Activated CD4-positive, alpha-beta T cell treated with anti-CD3 and anti-CD28 coated beads, Interleukin-2, Interleukin-6, amounts not matched to agents 100 ng/mL and 50 ng/mL, durations not matched to agents 16 hours and 8 hours (primary cell): ENCODE data around the gene ACAT1.
"Not testable (repeated sequence)": the region's sequence is repeated elsewhere in the genome, so short reads cannot be mapped to it uniquely, and the experiment has no call there.

Experiments used
- DNase-seq: peaks from one replicate; pipeline ENCODE4 v3.0.0-alpha.2; 2020

The ACAT1 gene

GRCh38 chr11:108148556-108148955, 27.2 kb downstream of the ACAT1 start:
- no peak for DNase-seq

- no peak for DNase-seq
Observed at GRCh38 chr11:108154591-108154990, 33.2 kb downstream of the ACAT1 start.

- DNase-seq: no peak
Observed at GRCh38 chr11:108160970-108161566, 39.7 kb downstream of the ACAT1 start.

GRCh38 chr11:108162878-108163277, 41.5 kb downstream of the ACAT1 start:
- not testable (repeated sequence) for DNase-seq

GRCh38 chr11:108167624-108168023, 46.3 kb downstream of the ACAT1 start:
- no peak for DNase-seq

- DNase-seq: peak; percentile 52
Observed at GRCh38 chr11:108170184-108170583, 48.8 kb downstream of the ACAT1 start.

- no peak for DNase-seq
Observed at GRCh38 chr11:108177570-108177969, 56.2 kb downstream of the ACAT1 start.

GRCh38 chr11:108193725-108194124, 72.4 kb downstream of the ACAT1 start:
- DNase-seq: no peak

- DNase-seq: peak; percentile 59
Observed at GRCh38 chr11:108196901-108197300, 75.5 kb downstream of the ACAT1 start.
